ENCODE results near the gene ANXA3. TPM values are rescaled to one million over a fixed set of nuclear protein-coding genes. Genes with fewer than 3 reads are reported as not detected.
"Not testable (repeated sequence)": the region's sequence is repeated elsewhere in the genome, so short reads cannot be mapped to it uniquely, and the experiment has no call there.

Gene ANXA3, protein sequence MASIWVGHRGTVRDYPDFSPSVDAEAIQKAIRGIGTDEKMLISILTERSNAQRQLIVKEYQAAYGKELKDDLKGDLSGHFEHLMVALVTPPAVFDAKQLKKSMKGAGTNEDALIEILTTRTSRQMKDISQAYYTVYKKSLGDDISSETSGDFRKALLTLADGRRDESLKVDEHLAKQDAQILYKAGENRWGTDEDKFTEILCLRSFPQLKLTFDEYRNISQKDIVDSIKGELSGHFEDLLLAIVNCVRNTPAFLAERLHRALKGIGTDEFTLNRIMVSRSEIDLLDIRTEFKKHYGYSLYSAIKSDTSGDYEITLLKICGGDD
- 51.0 TPM for total RNA-seq

DNA sequence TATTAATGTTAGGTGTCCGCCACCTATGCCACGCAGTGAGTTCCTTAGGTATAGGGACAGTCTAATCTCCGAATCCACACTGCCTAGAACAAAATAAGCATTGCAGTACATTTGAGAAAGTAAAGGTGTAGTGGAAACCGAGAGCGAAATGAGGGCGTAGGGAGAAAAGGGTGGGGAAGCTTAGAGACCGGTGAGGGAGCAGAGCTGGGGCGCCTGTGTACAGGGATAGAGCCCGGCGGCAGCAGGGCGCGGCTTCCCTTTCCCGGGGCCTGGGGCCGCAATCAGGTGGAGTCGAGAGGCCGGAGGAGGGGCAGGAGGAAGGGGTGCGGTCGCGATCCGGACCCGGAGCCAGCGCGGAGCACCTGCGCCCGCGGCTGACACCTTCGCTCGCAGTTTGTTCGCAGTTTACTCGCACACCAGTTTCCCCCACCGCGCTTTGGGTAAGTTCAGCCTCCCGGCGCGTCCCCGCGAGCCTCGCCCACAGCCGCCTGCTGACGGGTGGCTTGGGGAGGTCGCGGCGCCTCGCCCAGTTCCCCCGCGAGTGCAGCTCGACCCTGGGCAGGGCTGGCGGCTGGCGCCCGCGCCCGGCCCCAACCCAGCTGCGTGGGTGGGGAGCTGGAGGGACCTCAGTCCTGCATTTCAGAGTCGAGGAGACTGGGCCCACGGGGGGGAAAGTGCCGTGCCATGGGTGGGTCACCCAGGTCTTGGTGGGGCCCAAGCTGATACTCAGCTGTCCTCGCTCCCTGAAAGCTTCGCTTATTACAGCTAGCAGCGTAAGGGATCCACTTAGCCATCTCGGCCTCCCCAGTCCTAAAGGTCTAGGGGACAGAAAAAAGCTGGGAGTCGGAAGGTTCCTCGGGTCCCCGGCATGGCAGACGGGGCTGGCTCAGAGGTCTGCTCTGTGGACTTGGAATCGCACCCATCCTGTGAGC is at the start of gene ANXA3:
Gene ANXA3 (plus strand): TSS at position 351 of the 932 bp plus-strand sequence. CDS start 2,704 bp downstream, outside the sequence.
- ATAC-seq: peak; percentile 86

DNA sequence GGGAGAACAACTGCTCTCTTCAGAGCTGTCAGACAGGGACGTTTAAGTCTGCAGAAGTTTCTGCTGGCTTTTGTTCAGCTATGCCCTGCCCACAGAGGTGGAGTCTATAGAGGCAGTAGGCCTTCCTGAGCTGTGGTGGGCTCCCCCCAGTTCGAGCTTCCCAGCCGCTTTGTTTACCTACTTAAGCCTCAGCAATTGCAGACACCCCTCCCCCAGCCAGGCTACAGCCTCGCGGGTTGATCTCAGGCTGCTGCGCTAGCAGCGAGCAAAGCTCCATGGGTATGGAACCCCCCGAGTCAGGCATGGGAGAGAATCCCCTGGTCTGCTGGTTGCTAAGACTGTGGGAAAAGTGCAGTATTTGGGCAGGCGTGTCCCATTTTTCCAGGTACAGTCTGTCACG is 45.3 kb upstream of the ANXA3 start:
- ATAC-seq: not testable (repeated sequence)

DNA sequence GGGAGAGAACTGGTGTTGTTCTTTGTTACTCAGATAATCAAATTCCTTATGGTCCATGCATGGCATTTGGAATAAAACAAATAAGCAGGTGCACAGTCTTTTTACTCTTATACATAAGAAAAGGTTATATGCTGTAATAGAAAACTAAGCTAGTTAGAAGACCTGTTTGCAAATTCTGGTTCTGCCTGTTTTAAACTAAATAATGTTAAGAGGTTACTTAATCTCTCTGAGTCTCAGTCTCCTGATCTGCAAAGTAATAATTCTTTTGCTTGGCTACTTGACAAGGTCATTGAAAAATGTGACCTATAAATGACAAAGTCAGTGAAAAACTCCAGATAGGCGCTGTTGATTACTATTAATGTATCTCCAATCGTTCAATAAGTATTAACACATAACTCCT is 42.5 kb upstream of the ANXA3 start:
- ATAC-seq: no peak

DNA sequence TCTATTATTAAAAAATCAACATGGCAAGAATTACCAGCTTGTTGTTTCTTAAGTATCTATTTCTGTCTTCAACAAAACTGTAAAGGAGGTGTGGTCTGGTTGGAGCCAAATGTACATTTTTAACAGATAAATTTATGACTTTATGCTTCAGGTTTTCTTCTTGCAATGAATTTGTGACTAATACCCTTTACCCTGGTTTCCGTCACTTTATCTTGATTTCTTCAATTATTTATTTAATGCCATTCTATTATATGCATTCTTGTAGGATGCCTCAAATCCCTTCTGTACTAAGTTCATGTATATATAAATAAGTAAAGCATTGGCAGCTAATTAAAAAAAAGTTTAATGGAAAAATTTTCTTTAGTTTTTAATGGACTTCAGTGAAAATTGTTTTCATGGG is 41.5 kb upstream of the ANXA3 start:
- no peak for ATAC-seq

DNA sequence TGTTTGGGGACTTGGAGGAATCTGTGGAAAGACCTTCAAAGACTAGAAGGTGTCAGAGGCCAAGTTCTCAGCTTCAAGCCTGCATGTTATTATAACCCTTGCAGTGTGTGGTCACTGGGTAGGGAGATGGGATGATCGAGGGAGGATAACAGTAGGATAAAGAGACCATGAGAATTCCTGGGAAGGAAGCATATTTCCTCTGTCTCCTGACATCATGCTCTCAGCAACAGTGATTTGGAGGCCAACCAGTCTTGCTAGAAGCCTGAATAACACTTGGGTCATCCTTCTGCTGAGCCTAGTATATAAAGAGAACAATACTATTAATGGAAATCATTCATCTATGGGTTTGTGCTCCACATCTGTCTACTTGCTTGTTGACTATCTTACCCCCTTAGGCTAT is 40.9 kb upstream of the ANXA3 start:
- no peak for ATAC-seq

DNA sequence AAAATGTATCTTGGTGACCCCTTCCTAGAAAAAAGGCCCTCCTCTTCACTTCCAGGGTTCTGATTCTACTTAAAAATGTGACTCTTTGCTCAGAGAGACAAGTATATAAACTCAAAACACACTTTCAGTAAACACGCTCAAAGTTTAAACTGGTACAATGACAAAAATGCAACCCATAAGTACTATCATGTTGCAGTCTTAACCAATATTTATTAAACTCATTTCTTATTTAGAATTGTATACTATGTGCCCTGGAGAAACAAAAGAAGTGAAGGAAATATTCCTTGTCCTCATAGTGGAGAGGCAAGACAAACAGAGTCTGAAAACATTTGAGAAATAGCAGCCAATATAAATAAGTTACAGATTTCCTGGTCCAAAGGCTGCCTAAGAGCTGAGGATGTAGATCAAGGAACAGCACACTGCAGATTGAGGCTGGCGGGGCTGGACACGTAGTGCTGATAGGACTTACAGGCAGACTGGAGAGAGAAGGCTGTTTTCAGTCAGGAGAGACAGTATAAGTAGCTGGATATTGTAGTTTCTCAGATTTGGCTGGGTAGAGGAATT is 39.1 kb upstream of the ANXA3 start:
- ATAC-seq: no peak

DNA sequence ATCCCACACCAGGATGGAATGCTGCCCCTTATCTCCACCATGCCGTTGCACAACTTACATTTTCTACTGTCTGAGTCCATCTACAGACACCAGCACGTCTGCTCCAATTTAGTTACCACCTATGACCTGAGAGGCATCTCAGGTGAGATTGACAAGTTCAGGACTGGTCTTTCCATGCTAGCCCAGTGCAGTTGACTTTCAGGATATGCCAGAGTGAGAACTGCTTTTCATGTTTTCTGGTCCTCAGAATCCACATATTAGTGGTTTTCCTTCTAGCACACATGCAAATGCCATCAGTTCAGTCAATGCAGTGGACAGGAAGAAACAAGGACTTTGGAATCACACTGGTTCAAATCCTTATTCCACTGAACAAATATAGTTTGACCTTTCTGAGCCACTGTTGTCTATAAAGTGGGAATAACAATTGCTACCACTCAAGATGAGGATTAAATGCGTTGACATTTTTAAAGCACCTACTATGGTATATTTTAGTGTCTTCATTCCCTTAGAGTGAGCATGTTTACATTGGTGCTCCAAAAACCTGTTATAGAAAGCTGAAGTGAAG is 38.1 kb upstream of the ANXA3 start:
- ATAC-seq: no peak

DNA sequence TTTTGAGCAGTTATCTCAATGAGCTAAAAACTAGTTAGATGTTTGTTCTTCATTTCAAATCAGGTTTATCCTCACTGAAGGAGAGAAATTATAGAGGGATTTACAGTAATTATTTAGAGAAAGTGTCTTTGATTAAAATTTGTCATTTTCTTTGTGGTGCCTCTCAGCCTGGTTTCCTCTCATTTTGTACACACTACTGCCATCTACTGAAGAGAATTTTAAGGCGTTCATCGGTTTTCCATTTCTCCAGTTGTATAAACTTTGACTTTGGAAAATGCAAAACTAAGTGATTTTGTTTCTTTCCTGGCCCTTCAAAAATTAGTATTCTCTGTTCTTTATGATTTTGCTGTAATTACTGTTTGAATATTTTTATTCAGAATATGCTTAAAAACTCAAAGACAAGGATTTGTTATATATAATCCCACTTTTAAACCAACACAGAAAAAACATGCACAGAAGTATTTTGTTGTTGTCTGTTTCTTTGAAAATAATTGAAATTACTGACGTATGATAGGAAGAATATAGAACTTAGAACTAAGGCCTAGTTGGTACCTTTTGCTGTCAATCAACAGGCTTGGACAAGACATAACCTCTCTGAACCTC is 34.4 kb upstream of the ANXA3 start:
- ATAC-seq: peak; percentile 47

DNA sequence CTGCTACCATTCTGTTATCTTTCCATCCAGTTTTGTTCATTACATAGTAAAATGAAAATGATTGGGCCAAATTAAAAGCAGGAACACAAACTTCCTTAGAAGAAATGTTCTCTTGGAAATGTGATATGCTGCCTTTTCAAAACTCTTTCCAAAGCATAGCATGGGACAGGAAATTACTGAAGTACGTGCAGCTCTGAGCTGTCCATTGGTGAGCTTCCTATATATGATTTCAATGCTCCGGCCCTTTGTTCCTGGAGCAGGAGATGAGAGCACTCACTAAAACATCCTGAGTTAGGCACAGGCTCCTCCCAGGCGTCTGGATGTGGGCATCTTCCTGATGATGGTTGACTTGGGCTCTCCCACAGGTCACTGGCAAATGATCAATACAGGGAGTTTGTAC is 33.0 kb upstream of the ANXA3 start:
- ATAC-seq: no peak

DNA sequence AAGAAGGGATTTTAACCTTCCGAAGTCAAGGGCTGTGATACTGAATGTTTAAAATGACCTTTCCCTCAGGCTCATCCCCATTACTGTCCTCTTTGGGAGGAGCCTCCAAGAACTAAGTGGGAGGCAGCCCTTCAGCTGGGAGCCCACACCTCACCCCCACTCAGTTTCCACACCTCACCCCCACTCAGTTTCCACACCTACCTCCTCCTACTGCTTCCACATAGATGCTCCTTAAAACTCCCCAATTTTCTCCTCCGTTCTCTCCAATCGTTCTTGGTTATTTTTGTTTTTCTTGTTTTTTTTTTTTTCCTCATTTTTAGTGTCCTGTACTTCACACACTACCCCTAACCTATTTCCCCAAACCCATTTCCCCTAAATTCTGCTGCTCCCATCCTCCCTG is 31.6 kb upstream of the ANXA3 start:
- no peak for ATAC-seq

DNA sequence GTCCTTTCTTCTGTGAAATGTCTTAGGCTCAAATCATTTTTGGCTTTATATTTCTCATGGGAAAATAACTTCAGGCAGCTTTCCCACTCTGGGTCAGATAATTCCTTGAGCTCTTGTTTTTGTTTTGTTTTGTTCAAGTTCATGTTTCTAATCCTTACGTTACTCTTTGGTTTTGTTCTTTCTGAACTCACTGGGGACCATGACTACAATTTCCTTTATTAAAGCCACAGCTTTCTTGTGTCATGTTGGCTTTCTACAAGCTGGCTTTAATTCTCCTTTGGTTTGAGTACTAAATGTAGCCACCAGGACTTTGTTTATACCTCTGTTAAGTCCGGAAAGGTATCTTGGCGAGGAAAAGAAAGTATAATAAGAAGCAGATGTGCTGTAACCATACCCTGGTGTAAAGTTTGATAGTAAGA is 30.8 kb upstream of the ANXA3 start:
- no peak for ATAC-seq

DNA sequence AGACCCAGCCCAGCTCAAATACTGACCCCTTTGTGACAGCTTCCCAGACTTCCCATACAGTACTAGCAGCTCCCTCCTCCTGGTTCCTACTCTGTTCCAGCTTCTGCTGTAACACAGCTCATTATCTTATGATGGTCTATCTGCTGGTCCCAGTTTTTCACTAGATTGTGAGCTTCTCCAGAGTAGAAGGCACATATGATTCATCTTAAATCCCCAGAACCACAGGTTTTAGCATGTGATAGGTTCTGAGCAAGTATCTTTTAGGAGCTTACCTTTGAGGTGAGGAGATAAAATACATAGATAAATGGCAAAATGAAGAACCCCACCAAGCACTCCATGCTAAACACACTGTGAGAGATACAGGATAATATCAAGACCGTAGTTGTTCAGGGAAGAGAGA is 27.6 kb upstream of the ANXA3 start:
- no peak for ATAC-seq

DNA sequence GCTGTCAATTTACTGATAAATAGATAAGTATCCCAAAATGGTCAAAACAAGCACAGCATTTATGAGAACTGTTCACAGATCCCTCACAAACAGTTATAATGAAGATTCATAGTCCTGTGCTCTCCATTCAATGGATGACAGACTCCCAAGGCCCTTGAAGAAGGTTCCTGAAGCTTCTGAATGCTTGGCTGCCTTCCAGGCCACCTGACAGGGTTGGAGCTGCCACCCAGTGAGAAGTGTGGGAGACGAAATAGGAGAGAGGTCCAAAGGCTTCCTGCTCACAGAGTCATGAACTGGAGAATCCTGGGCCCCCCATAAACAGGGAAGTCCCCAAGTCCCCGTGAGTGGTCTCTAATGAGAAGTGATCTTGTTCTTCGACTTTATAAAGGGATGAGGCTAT is 26.0 kb upstream of the ANXA3 start:
- no peak for ATAC-seq

DNA sequence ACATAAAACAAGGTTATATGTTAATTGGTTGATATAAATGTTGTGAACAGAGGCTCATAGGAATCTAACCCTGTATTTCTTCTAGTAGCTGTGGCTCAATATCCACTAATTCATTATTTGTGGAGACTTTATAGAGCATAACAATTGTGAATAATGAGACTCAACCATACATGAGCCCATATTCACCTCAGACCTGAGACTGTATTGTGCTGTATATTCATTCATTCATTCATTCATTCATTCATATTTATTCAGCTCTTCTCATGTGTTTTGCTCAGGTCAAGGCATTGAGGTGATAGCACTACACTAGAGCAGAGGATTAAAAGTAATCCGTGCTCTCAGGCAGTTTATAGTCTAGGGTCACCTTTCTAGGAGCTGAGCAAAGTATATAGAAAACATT is 24.5 kb upstream of the ANXA3 start:
- ATAC-seq: no peak

DNA sequence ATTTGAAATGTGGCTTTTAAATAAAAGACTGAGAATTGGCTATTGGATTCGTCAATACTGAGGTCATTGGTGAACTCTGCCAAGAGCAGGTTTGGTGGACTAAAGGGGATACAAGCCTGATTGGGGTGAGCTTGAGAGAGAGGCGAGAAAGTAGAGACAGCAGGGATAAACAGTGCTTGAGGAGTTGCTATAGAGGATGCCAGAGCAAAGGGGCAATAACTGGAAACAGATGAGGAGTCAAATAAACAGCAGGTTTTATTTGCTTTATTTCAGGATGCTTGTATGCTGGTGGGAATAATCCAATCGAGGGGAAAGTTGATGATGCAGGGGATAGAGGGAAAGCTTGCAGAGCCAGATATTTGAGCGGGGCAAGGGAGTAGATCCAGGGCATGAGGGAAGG is 24.0 kb upstream of the ANXA3 start:
- no peak for ATAC-seq

DNA sequence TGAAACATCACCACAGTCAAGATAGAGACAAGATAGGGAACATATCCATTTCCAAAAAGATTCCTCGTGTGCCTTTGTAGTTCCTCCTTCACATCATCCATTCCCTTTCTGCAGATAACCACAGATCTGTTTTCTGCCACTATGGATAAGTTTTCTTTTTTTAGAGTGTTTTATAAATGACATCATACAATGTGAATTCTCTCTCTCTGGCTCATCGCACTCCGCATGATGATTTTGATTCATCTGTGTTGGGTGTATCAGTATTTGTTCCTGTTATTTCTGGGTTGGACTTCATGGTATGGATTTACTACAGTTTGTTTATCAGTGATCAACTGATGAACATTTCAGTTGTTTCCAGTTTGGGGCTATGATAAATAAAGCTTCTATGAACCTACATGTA is 23.2 kb upstream of the ANXA3 start:
- ATAC-seq: no peak

DNA sequence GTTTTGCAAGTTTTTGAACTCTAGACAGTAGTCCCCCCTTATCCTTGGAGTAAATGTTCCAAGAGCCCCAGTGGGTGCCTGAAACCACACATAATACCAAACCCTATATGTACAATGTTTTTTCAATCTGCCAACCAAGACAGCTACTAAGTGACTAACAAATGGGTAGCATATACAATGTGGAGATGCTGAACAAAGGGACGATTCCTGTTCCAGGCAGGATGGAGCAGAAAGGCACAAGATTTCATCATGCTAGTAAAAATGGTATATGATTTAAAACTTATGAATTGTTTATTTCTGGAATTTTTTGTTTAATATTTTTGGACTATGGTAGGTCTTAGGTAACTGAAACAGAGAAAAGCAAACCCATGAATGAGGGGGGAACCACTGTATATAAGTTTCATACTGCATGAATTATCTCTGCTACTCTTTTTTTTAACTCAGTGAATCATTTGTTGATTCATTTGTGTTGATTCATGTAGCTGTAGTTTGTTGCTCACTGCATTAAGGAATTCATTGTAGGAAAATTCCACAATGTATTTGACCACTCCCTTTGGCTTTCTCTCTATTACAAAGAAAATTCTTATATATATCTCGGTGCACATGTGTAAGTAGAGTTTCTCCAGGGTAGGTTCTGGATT is 21.9 kb upstream of the ANXA3 start:
- ATAC-seq: peak; percentile 66

DNA sequence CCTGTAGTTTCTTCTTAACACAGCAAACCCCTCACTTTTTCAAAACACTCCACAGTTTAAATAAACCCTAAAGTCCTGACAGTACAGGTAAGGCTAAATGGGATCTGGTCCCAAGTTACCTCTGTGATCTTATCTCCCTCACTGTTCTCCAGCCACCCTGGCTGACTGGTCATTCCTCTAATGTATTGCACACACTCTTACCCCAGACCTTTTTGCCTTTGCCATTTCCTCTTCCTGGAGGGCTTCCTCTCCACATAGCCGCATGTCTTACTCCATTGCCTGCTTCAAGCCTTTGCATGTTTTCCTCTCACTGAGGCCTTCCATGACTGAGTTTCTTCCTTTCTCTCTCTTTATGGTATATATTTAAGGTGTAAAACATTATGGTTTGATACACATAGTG is 19.5 kb upstream of the ANXA3 start:
- ATAC-seq: no peak

DNA sequence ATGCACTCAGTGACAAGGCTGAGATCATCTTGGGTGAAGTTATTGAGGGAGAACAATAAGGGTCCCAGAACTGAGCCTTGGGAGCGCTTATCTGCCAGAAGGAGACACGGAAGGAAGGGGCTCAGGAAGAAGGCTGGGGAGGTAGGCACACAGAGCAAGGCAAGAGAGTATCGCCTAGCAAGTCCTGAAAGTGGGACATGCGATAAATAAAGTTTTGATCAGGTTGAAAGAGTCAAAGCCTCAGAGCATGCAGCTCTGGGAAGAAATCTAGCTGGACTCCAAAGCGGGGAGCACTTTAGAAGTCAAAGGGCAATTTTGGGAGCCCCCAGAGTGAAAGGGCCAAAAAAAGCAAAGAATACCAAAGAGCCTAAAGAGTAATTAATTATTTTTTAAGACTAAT is 17.7 kb upstream of the ANXA3 start:
- no peak for ATAC-seq

DNA sequence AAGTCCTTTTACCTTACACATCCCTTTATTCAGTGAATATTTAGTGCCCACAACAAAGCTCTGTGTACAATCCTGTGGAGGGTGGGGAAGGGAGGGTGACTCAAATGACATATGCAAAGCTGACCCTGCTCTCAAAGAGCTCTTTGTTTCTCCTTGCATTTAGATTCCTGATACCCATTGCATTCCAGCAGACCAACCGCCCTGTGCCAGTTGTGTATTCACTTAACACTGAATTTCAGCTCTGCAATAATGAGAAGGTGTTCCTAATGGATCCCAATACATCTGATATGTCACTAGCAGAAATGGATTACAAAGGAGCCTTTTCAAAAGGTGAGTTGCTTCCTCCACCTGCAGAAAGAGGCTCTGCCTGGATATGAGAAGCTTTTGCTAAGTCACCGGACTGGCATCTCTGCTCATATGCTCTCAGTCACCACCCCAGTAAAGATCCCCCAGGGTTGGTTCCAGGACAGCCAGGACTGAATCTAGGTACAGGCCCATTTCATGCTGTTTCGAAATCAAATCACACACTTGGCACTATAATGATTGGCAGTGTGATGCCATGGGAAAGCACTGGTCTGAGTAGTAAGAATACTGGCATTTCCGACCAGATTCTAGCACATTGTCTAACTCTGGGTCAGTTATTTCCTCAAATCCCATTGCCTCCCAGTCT is 17.1 kb upstream of the ANXA3 start:
- ATAC-seq: peak; percentile 68

DNA sequence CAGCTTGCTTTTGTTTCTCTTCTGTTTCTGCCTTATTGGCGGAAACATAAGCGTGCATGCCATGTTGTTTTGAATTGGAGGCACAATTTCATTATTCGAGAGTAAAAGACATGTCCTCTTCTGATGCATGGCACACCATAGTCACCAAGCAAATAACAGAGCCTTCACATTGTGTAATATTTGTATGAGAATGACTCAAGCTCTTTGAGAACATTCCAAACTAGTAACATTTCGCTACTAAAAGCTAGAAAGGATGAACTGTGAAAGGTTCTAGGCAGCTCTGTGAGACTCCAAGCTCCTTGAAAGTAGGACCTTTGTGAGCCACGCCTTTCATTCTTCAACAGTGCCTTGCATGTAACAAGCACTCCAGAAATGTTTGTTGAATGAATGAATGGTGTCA is 9.2 kb upstream of the ANXA3 start:
- ATAC-seq: peak; percentile 76
